ENCODE results near the gene THNSL1. TPM values are rescaled to one million over a fixed set of nuclear protein-coding genes. Genes with fewer than 3 reads are reported as not detected.

THNSL1 gene
- total RNA-seq, 2 experiments from 2014 or later = 9.9 to 10.0 TPM

DNA sequence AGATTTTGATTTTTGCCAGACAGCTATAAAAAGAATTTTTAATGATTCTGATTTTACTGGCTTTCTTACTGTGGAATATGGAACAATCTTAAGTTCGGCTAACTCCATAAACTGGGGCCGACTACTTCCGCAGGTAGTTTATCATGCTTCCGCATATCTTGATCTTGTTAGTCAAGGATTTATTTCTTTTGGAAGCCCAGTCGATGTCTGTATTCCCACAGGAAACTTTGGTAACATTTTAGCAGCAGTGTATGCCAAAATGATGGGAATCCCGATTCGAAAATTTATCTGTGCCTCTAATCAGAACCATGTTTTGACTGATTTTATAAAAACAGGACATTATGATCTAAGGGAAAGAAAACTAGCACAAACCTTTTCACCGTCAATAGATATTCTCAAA, 8.1 kb downstream of the THNSL1 start:
- POLR2A ChIA-PET = no interaction called here
- Mint-ChIP-seq H3K4me3 (no peak overlapping the region), H3K36me3 (ENCODE audit: low read depth) (peaks cover 20% of the 10 kb centered on the region), H3K27ac (no peak overlapping the region), H3K4me1 (ENCODE audit: low read depth) (peaks cover 5% of the 10 kb centered on the region), H3K9me3 (no peaks in the 10 kb centered on the region), H3K27me3 (no peaks in the 10 kb centered on the region)
- DNase-seq (no peak), ATAC-seq (no peak)
- CTCF ChIA-PET = interaction anchor here (4.0 kb wide), 1 partner anchor 56 kb away, joined by 16 read pairs; no protein-coding TSS in a partner anchor
- TF ChIP-seq, protein P1, sequence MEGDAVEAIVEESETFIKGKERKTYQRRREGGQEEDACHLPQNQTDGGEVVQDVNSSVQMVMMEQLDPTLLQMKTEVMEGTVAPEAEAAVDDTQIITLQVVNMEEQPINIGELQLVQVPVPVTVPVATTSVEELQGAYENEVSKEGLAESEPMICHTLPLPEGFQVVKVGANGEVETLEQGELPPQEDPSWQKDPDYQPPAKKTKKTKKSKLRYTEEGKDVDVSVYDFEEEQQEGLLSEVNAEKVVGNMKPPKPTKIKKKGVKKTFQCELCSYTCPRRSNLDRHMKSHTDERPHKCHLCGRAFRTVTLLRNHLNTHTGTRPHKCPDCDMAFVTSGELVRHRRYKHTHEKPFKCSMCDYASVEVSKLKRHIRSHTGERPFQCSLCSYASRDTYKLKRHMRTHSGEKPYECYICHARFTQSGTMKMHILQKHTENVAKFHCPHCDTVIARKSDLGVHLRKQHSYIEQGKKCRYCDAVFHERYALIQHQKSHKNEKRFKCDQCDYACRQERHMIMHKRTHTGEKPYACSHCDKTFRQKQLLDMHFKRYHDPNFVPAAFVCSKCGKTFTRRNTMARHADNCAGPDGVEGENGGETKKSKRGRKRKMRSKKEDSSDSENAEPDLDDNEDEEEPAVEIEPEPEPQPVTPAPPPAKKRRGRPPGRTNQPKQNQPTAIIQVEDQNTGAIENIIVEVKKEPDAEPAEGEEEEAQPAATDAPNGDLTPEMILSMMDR (IDR thresholded peaks at IDR 0.05) = no peak
- intact Hi-C loops (cut with micrococcal nuclease) = no loop called here

- ATAC-seq = no peak
- CTCF ChIA-PET = interaction anchor here (4.0 kb wide), 1 partner anchor 54 kb away, joined by 16 read pairs; no protein-coding TSS in a partner anchor
Measured at GRCh38 chr10:25026463-25026862, 10.1 kb downstream of the THNSL1 start.

DNA sequence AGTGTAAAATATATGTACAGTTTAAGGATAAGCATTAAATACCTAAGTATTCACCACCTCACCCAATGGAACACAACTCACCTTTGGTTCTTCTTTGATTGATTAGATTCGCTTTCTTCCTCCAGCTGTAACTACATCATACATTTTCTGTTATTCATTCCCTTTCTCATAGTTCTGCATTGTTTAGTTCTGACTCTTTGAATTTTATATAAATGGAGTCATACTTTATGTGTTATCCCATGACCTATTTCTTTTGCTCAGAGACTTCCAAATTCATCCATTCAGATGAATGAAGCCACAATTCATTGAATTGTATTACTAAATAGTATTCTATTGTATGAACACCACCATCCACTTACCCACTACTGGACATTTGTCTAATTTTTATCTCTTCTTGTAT, 12.3 kb downstream of the THNSL1 start:
- ChIA-PET CTCF (no interaction called here), POLR2A (no interaction called here)
- Mint-ChIP-seq H3K4me3 (no peak overlapping the region), H3K27ac (no peak overlapping the region), H3K9me3 (peaks cover 3% of the 10 kb centered on the region), H3K27me3 (no peaks in the 10 kb centered on the region), H3K4me1 (ENCODE audit: low read depth) (no peaks in the 10 kb centered on the region), H3K36me3 (ENCODE audit: low read depth) (peaks cover 10% of the 10 kb centered on the region)
- DNase-seq (no peak), ATAC-seq (no peak)
- intact Hi-C loops (cut with micrococcal nuclease) = no loop called here
- TF ChIP-seq, protein P1 (IDR thresholded peaks at IDR 0.05) = no peak

More at GRCh38 chr10:25026463-25026862, 10.1 kb downstream of the THNSL1 start:
- Mint-ChIP-seq H3K9me3 (peaks cover 3% of the 10 kb centered on the region), H3K4me1 (ENCODE audit: low read depth) (peaks cover 3% of the 10 kb centered on the region), H3K27me3 (no peaks in the 10 kb centered on the region), H3K36me3 (ENCODE audit: low read depth) (peaks cover 20% of the 10 kb centered on the region), H3K27ac (no peak overlapping the region), H3K4me3 (no peak overlapping the region)
- intact Hi-C loops (cut with micrococcal nuclease) = no loop called here
- POLR2A ChIA-PET = no interaction called here
- no peak for DNase-seq
- TF ChIP-seq, protein P1 (IDR thresholded peaks at IDR 0.05) = no peak

DNA sequence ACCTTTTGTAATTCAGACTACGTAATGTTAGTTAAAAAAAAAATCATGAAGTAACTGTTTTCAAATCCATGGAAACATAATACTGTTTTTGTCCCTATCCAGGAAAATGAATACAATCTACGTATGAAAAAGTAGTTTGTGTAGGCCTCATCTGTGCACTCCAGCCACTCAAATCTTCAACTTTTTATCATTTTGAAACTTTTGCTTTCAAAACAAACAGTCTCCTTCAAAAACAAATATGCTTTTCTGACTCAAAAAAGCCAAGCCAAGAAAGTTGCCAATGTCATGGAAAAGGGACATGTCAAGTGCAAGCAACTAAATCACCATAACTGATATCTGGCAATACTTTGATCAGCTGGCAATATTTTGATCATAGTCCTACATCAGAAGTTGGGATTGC, 13.1 kb downstream of the THNSL1 start:
- Mint-ChIP-seq H3K4me1 (ENCODE audit: low read depth) (no peaks in the 10 kb centered on the region), H3K27ac (no peak overlapping the region), H3K27me3 (no peaks in the 10 kb centered on the region), H3K36me3 (ENCODE audit: low read depth) (peaks cover 3% of the 10 kb centered on the region), H3K9me3 (peaks cover 3% of the 10 kb centered on the region), H3K4me3 (no peak overlapping the region)
- CTCF ChIA-PET = no interaction called here
- TF ChIP-seq, protein P1 (IDR thresholded peaks at IDR 0.05) = no peak
- intact Hi-C loops (cut with micrococcal nuclease) = no loop called here
- DNase-seq = no peak
- POLR2A ChIA-PET = no interaction called here
- ATAC-seq = no peak

GRCh38 chr10:25036381-25036780, 20.0 kb downstream of the THNSL1 start:
- ChIA-PET POLR2A (no interaction called here), CTCF (interaction anchor here (1.0 kb wide), 1 partner anchor 419 kb away, joined by 4 read pairs; no protein-coding TSS in a partner anchor)
- DNase-seq (no peak), ATAC-seq (no peak)
- TF ChIP-seq, protein P1 (IDR thresholded peaks at IDR 0.05) = no peak
- Mint-ChIP-seq H3K36me3 (ENCODE audit: low read depth) (no peaks in the 10 kb centered on the region), H3K9me3 (no peaks in the 10 kb centered on the region), H3K4me1 (ENCODE audit: low read depth) (no peaks in the 10 kb centered on the region), H3K4me3 (no peak overlapping the region), H3K27me3 (peaks cover 14% of the 10 kb centered on the region), H3K27ac (no peak overlapping the region)
- intact Hi-C loops (cut with micrococcal nuclease) = no loop called here
